ENCODE data around the gene DBNDD2. TPM values are rescaled to one million over a fixed set of nuclear protein-coding genes. Genes with fewer than 3 reads are reported as not detected.
A peak's percentile ranks its signal among the peaks of the same experiment; 100 is the strongest.

DBNDD2 gene
- polyA plus RNA-seq, 3 donors from 2014 or later = 11.0 to 24.5 (median 18.0) TPM

GRCh38 chr20:45410887-45411286 is 2.8 kb downstream of the DBNDD2 start:
- no peak for DNase-seq
- Mint-ChIP-seq H3K27ac (no peak overlapping the region), H3K9me3 (no peaks in the 10 kb centered on the region), H3K27me3 (ENCODE audit: low read depth in 3 of 3) (peaks cover 2 to 12% (median 6%) of the 10 kb centered on the region in 3 donors), H3K36me3 (peaks cover 4 to 14% (median 5%) of the 10 kb centered on the region in 3 donors), H3K4me1 (peaks cover 16 to 18% of the 10 kb centered on the region in 2 donors), H3K4me3 (no peak overlapping the region)

- Mint-ChIP-seq H3K36me3 (peaks cover 4 to 14% (median 5%) of the 10 kb centered on the region in 3 donors), H3K27ac (peak overlapping the region in 2 of 6 donors; percentile 60 to 81), H3K4me3 (no peak overlapping the region), H3K4me1 (peaks cover 26 to 36% of the 10 kb centered on the region in 2 donors), H3K9me3 (no peaks in the 10 kb centered on the region), H3K27me3 (ENCODE audit: low read depth in 3 of 3) (peaks cover 0 to 12% (median 7%) of the 10 kb centered on the region in 3 donors)
- no peak for DNase-seq
Measured at GRCh38 chr20:45412653-45413052, 4.6 kb downstream of the DBNDD2 start.

- peak overlapping the region in 5 of 6 donors; percentile 1 to 89 (median 15) for H3K27ac Mint-ChIP-seq
- peaks cover 33 to 44% of the 10 kb centered on the region in 2 donors for H3K4me1 Mint-ChIP-seq
- H3K9me3 Mint-ChIP-seq = no peaks in the 10 kb centered on the region
- no peak for DNase-seq
- H3K36me3 Mint-ChIP-seq = peaks cover 4 to 20% (median 9%) of the 10 kb centered on the region in 3 donors
- peak overlapping the region in 1 of 5 donors; percentile 7 for H3K4me3 Mint-ChIP-seq
- H3K27me3 Mint-ChIP-seq (ENCODE audit: low read depth in 3 of 3) = peaks cover 0 to 12% (median 7%) of the 10 kb centered on the region in 3 donors
Measured at GRCh38 chr20:45413479-45413878, 5.4 kb downstream of the DBNDD2 start.

GRCh38 chr20:45415822-45416637 is 7.9 kb downstream of the DBNDD2 start, which contains the start of gene PIGT:
Gene PIGT (plus strand): TSS chr20:45416141. CDS start chr20:45416157, 16 bp downstream.
- Mint-ChIP-seq H3K27ac (peak within 1 kb of the TSS; percentile 92 to 98 (median 97)), H3K36me3 (peaks cover 4 to 24% (median 22%) of the 10 kb centered on the region in 3 donors), H3K4me1 (peaks cover 33 to 55% of the 10 kb centered on the region in 2 donors), H3K9me3 (no peaks in the 10 kb centered on the region), H3K4me3 (peak within 1 kb of the TSS; percentile 96 to 98 (median 96)), H3K27me3 (ENCODE audit: low read depth in 3 of 3) (peaks cover 3 to 9% (median 7%) of the 10 kb centered on the region in 3 donors)
- peak; percentile 94 to 95 (median 95) for DNase-seq

- DNase-seq = peak in 2 of 3 donors; percentile 26 to 37
- Mint-ChIP-seq H3K4me1 (peaks cover 33 to 55% of the 10 kb centered on the region in 2 donors), H3K27me3 (ENCODE audit: low read depth in 3 of 3) (peaks cover 3 to 9% (median 7%) of the 10 kb centered on the region in 3 donors), H3K36me3 (peaks cover 4 to 26% (median 23%) of the 10 kb centered on the region in 3 donors), H3K27ac (peak overlapping the region; percentile 92 to 98 (median 97)), H3K9me3 (no peaks in the 10 kb centered on the region), H3K4me3 (peak overlapping the region; percentile 96 to 98 (median 96))
Measured at GRCh38 chr20:45416917-45417316, 8.8 kb downstream of the DBNDD2 start.

- peaks cover 6 to 35% (median 30%) of the 10 kb centered on the region in 3 donors for H3K36me3 Mint-ChIP-seq
- peaks cover 3 to 9% (median 7%) of the 10 kb centered on the region in 3 donors for H3K27me3 Mint-ChIP-seq (ENCODE audit: low read depth in 3 of 3)
- H3K27ac Mint-ChIP-seq = peak overlapping the region in 4 of 6 donors; percentile 21 to 67 (median 64)
Measured at GRCh38 chr20:45419188-45420091, 11.4 kb downstream of the DBNDD2 start.

GRCh38 chr20:45420125-45420524 is 12.0 kb downstream of the DBNDD2 start:
- H3K4me1 Mint-ChIP-seq = peaks cover 31 to 44% of the 10 kb centered on the region in 2 donors
- peaks cover 3 to 9% (median 7%) of the 10 kb centered on the region in 3 donors for H3K27me3 Mint-ChIP-seq (ENCODE audit: low read depth in 3 of 3)
- no peaks in the 10 kb centered on the region for H3K9me3 Mint-ChIP-seq
- H3K27ac Mint-ChIP-seq = peak overlapping the region in 2 of 6 donors; percentile 27 to 62
- peak overlapping the region in 1 of 5 donors; percentile 32 for H3K4me3 Mint-ChIP-seq
- DNase-seq = no peak
- peaks cover 10 to 42% (median 33%) of the 10 kb centered on the region in 3 donors for H3K36me3 Mint-ChIP-seq

More at GRCh38 chr20:45419188-45420091, 11.4 kb downstream of the DBNDD2 start:
- no peak overlapping the region for H3K4me3 Mint-ChIP-seq
- no peak for DNase-seq
- H3K9me3 Mint-ChIP-seq = no peaks in the 10 kb centered on the region
- peaks cover 33 to 49% of the 10 kb centered on the region in 2 donors for H3K4me1 Mint-ChIP-seq

GRCh38 chr20:45423700-45424099 is 15.6 kb downstream of the DBNDD2 start:
- DNase-seq = no peak
- Mint-ChIP-seq H3K4me1 (peaks cover 0 to 9% of the 10 kb centered on the region in 2 donors), H3K4me3 (no peak overlapping the region), H3K9me3 (no peaks in the 10 kb centered on the region), H3K36me3 (peaks cover 15 to 55% (median 37%) of the 10 kb centered on the region in 3 donors), H3K27me3 (ENCODE audit: low read depth in 3 of 3) (peaks cover 0 to 3% (median 0%) of the 10 kb centered on the region in 3 donors), H3K27ac (no peak overlapping the region)

GRCh38 chr20:45425561-45425960 is 17.5 kb downstream of the DBNDD2 start:
- Mint-ChIP-seq H3K27ac (no peak overlapping the region), H3K27me3 (ENCODE audit: low read depth in 3 of 3) (no peaks in the 10 kb centered on the region), H3K36me3 (peaks cover 15 to 47% (median 24%) of the 10 kb centered on the region in 3 donors), H3K4me3 (no peak overlapping the region), H3K4me1 (no peaks in the 10 kb centered on the region), H3K9me3 (no peaks in the 10 kb centered on the region)
- no peak for DNase-seq

GRCh38 chr20:45426320-45427016 is 18.4 kb downstream of the DBNDD2 start:
- H3K27ac Mint-ChIP-seq = peak overlapping the region in 2 of 6 donors; percentile 26 to 56
- no peak for DNase-seq

GRCh38 chr20:45427236-45428149 is 19.4 kb downstream of the DBNDD2 start:
- H3K27me3 Mint-ChIP-seq (ENCODE audit: low read depth in 3 of 3) = no peaks in the 10 kb centered on the region
- H3K4me1 Mint-ChIP-seq = peaks cover 12% of the 10 kb centered on the region in 2 donors
- peak overlapping the region; percentile 31 to 65 (median 51) for H3K27ac Mint-ChIP-seq
- H3K36me3 Mint-ChIP-seq = peaks cover 11 to 37% (median 16%) of the 10 kb centered on the region in 3 donors
- no peaks in the 10 kb centered on the region for H3K9me3 Mint-ChIP-seq
- DNase-seq = no peak
- no peak overlapping the region for H3K4me3 Mint-ChIP-seq

More at GRCh38 chr20:45426320-45427016, 18.4 kb downstream of the DBNDD2 start:
- H3K4me1 Mint-ChIP-seq = peaks cover 1% of the 10 kb centered on the region in 2 donors
- H3K9me3 Mint-ChIP-seq = no peaks in the 10 kb centered on the region
- H3K27me3 Mint-ChIP-seq (ENCODE audit: low read depth in 3 of 3) = no peaks in the 10 kb centered on the region
- no peak overlapping the region for H3K4me3 Mint-ChIP-seq
- H3K36me3 Mint-ChIP-seq = peaks cover 15 to 44% (median 19%) of the 10 kb centered on the region in 3 donors

- H3K27me3 Mint-ChIP-seq (ENCODE audit: low read depth in 3 of 3) = no peaks in the 10 kb centered on the region
- H3K36me3 Mint-ChIP-seq = peaks cover 8 to 27% (median 13%) of the 10 kb centered on the region in 3 donors
- no peak overlapping the region for H3K4me3 Mint-ChIP-seq
- no peaks in the 10 kb centered on the region for H3K9me3 Mint-ChIP-seq
- DNase-seq = no peak
- H3K4me1 Mint-ChIP-seq = peaks cover 25 to 27% of the 10 kb centered on the region in 2 donors
- H3K27ac Mint-ChIP-seq = no peak overlapping the region
Measured at GRCh38 chr20:45429618-45430017, 21.5 kb downstream of the DBNDD2 start.
